NCI-H1105 treated with DMSO at 0.1 percent for 48 hours (cell line): ENCODE results near the gene RUFY2.

Experiments
- DNase-seq: peaks from one replicate; lab custom pipeline; 2025; lab: John Stamatoyannopoulos, UW

The RUFY2 gene

GRCh38 chr10:68364101-68364886 is 42.8 kb downstream of the RUFY2 start:
- no peak for DNase-seq

- no peak for DNase-seq
Measured at GRCh38 chr10:68362590-68362989, 44.5 kb downstream of the RUFY2 start.

- DNase-seq: no peak
Measured at GRCh38 chr10:68359189-68359588, 47.9 kb downstream of the RUFY2 start.

DNA sequence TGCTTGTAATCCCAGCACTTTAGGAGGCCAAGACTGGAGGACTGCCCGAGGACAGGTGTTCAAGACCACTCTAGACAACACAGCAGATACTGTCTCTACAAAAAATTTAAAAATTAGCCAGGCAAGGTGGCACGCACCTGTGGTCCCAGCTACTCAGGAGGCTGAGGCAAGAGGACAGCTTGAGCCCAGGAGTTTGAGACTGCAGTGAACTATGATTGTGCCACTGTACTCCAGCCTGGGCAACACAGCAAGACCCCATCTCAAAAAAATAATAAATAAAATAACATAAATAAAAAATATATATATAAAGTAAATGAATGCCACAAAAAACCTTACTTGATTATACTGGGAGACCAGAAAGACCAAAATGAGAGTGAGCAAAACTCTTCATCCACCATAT is 53.5 kb downstream of the RUFY2 start:
- DNase-seq: no peak

- peak; percentile 9 for DNase-seq
Measured at GRCh38 chr10:68348265-68348741, 58.8 kb downstream of the RUFY2 start.

GRCh38 chr10:68346774-68347173 is 60.3 kb downstream of the RUFY2 start:
- no peak for DNase-seq

DNA sequence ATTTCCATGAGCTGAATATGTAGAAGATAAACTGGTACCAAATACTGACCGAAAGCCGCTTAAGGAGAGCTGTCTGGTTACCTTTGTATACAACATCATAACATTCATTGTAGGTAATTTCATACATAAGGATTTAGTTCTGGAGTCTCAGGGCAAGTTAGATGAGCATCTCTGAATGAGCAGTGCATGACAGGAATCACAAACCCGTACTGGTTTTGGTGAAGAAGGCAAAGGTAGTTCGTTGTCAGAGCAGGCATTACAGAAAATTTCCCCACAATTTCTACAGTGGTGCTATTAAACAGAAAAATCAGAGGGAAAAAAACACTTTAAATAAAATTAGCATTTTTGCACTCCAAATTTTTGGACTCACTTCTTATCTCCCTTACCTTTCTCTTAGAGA is 61.5 kb downstream of the RUFY2 start:
- DNase-seq: no peak

GRCh38 chr10:68342909-68343516 is 64.1 kb downstream of the RUFY2 start:
- DNase-seq: no peak

- no peak for DNase-seq
Measured at GRCh38 chr10:68340358-68341080, 66.6 kb downstream of the RUFY2 start.

DNA sequence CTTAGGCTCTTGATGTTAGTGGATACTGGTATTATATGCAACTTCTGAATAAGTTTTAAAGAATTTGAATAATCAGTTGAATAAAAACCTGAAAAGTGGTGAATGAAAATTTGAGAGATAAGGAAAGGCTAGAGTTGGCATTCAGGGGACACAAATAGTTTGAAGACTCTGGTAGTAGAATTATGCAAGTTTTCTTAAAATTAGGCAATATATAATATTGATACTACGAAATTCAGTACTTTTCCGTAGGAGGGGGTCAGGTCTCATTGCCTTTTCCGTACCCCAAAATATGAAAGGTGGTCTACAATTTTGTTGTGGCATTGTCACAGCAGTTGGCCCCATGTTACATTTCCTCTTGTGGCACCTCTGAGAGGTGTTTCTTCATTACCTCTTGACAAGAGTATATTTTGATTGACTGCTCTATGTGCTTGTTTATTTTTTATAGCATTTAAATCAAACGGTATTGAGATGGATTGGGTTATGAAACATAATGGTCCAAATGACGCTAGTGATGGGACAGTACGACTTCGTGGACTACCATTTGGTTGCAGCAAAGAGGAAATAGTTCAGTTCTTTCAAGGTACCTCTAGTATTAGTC is 70.2 kb downstream of the RUFY2 start:
- DNase-seq: no peak

GRCh38 chr10:68334672-68335467 is 72.2 kb downstream of the RUFY2 start:
- no peak for DNase-seq

DNA sequence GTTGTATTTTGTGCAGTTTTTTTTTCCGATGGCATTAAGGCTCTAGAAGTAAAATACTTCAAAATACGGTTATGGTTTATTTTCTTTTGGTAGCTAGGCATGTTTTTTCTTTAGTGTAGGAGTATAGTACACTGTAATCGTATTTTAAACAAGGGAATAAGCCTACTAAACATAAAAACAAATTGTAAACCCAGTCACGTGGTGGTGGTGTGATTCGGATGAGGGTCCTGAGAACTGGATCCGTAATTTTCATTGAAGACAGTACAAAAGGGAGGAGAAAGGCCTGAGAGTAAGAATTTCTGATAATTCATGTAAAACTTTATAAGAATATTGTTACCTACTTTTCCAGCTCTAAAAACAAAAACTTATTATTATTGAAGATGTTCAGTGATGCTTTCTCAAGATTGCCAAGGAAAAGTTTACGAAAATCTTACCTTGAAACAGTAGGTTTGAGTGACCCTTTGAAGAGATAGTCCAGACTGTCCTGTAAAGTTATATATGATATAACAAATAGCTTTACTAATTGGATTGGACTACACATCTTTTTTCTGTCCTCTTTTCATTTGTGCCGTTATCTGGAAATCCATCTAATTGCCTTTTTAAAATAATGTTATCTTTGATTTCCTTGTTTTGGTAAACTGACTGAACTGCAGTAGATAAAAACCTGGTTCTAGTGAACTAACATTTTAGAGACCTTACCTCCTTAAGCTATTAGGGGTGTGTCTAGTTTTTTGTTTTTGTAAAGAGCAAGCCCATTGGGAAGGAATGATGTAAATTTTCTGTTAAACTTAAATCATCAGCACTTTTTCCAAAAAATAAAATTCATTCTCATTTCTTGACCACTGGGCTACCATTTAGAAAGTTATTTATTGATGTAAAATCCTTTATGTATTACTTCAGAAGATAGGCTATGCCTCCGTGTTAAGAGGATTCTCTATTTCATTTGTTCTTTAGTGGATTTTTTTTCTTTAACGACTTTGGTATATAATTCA is 73.3 kb downstream of the RUFY2 start:
- DNase-seq: no peak

DNA sequence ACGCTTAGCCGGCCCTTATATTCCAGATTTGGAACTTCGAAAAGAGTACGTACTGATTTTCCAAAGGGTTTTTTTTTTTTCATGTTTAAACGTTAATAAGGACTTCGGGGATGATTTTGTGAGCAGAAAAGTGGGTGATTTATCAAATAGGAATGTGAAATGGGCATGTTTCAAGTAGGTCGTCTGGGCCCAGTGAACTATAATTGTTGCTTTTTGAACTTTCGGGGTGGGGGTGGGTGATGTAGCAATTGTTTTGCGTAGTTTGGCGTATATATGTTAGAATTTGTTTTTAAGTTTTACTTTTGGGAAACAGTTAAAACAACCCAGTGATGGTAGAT is 74.0 kb downstream of the RUFY2 start:
- no peak for DNase-seq

GRCh38 chr10:68332259-68333057 is 74.6 kb downstream of the RUFY2 start, which contains the start of gene PBLD:
Gene PBLD, minus strand, starts transcription at chr10:68332928. Its CDS starts 26,084 bp downstream, at chr10:68306844.
- DNase-seq: peak; percentile 58

- peak; percentile 90 for DNase-seq
Measured at GRCh38 chr10:68331455-68332258, 75.4 kb downstream of the RUFY2 start, which contains the start of gene HNRNPH3. Gene HNRNPH3, plus strand, starts transcription at chr10:68332064. Its CDS starts 5,158 bp downstream, at chr10:68337222.

- no peak for DNase-seq
Measured at GRCh38 chr10:68330852-68331454, 76.1 kb downstream of the RUFY2 start.

DNA sequence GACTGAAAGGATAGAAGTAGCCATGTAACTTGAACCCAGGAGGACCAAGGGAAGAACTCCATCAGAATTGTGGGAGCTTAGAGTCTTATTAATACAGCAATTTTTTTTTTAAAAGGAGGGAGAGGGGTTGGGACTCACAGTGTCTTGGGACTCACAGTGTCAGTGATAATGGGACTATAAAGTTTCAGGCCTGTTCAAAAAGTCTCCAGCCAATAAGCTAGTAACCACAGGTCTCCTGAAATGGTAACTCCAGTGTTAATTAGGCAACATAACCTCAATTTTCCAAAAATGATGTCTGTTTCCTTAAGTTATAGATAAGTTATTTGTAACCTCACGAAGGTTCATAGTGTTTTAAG is 77.6 kb downstream of the RUFY2 start:
- DNase-seq: no peak
